ENCODE data around the gene NEDD4L.

DNA sequence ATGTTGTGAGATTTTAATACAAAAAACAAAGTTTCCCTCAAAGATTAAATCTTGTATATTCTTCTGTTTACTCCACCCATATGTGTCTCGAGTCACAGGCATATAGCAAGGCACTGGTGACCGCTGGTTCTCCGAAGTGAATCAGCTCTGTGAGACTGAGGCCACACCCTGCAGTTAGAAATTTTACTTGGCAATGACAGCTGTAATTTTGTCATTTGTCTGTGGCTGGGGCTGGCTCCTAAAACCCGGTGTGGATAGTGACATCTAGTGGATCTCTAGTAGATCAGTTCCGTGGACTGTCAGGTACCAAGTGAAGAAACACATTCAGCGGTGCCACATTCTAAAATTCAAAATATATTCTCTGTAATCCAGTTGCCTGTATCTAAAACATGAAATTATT lies 278.0 kb downstream of the NEDD4L start:
- TF ChIP-seq, protein P1, sequence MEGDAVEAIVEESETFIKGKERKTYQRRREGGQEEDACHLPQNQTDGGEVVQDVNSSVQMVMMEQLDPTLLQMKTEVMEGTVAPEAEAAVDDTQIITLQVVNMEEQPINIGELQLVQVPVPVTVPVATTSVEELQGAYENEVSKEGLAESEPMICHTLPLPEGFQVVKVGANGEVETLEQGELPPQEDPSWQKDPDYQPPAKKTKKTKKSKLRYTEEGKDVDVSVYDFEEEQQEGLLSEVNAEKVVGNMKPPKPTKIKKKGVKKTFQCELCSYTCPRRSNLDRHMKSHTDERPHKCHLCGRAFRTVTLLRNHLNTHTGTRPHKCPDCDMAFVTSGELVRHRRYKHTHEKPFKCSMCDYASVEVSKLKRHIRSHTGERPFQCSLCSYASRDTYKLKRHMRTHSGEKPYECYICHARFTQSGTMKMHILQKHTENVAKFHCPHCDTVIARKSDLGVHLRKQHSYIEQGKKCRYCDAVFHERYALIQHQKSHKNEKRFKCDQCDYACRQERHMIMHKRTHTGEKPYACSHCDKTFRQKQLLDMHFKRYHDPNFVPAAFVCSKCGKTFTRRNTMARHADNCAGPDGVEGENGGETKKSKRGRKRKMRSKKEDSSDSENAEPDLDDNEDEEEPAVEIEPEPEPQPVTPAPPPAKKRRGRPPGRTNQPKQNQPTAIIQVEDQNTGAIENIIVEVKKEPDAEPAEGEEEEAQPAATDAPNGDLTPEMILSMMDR (IDR thresholded peaks at IDR 0.05; ENCODE audit: insufficient read depth, low read length, poor library complexity, severe bottlenecking): peak; percentile 29
- no peak for TF ChIP-seq EZH2phosphoT487 (conservative IDR thresholded peaks at IDR 0.05; ENCODE audit: low read length)
